ENCODE results near the gene INSR.
"Not testable (repeated sequence)": the region's sequence is repeated elsewhere in the genome, so short reads cannot be mapped to it uniquely, and the experiment has no call there.

The INSR gene

GRCh38 chr19:7147119-7147675, 147.0 kb downstream of the INSR start:
- not testable (repeated sequence) for DNase-seq (ENCODE audit: low read depth in 1 of 2, low spot score in 1 of 2)

DNA sequence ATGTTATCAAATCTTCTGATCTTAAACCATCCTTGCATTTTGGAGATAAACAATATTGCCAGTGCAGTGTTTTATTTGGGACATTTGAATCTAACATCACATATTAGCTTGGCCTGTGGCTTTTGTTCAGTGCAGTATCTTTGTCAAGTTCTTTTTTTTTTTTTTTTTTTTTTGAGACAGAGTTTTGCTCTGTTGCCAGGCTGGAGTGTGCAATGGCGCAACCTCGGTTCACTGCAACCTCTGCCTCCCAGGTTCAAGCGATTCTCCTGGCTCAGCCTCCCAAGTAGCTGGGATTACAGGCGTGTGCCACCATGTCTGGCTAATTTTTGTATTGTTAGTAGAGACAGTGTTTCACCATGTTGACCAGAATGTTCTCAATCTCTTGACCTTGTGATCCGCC, 148.1 kb downstream of the INSR start:
- not testable (repeated sequence) for DNase-seq (ENCODE audit: low read depth in 1 of 2, low spot score in 1 of 2)

DNA sequence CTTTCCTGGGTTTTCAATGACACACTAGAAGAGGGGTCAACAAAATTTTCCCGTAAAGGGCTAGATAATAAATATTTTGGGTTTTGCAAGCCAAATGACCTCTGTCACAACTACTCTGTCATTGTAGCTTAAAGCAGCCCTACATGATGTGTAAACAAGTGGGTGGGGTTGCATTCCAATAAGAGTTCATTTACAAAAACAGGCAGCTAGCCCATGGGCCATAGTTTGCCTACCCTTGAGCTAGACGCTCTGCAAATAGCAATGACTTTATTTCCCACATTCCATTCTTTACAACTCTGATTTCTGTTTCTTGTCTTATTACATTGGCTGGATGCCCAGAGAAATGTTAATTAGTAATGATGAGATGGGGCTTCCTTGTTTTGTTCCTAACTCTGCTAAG, 148.7 kb downstream of the INSR start:
- no peak for DNase-seq (ENCODE audit: low read depth in 1 of 2, low spot score in 1 of 2)

- no peak for DNase-seq (ENCODE audit: low read depth in 1 of 2, low spot score in 1 of 2)
Observed at GRCh38 chr19:7142771-7143170, 151.4 kb downstream of the INSR start.

- DNase-seq (ENCODE audit: low read depth in 1 of 2, low spot score in 1 of 2) = no peak
Observed at GRCh38 chr19:7140137-7140536, 154.1 kb downstream of the INSR start.

- DNase-seq (ENCODE audit: low read depth in 1 of 2, low spot score in 1 of 2) = no peak
Observed at GRCh38 chr19:7139095-7139494, 155.1 kb downstream of the INSR start.

- DNase-seq (ENCODE audit: low read depth in 1 of 2, low spot score in 1 of 2) = no peak
Observed at GRCh38 chr19:7138402-7138801, 155.8 kb downstream of the INSR start.

DNA sequence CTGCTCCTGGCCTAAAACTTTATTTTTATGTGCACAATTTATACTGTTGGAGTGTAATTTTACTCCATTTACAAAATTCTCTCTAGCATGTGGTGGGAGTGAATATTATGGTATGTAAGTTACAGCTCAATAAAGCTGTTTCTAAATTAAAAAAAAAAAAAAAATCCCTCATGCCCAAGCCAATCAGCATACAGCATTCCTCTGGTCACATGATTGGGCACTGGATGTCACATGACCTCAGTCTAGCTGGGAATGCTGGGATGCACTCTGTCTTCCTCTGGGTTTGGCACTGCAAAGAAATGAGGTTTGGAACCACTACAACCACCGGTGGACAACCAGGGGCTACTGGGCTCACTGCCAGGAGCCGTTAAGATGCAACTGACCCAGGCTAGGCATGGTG, 157.1 kb downstream of the INSR start:
- DNase-seq (ENCODE audit: low read depth in 1 of 2, low spot score in 1 of 2) = no peak

DNA sequence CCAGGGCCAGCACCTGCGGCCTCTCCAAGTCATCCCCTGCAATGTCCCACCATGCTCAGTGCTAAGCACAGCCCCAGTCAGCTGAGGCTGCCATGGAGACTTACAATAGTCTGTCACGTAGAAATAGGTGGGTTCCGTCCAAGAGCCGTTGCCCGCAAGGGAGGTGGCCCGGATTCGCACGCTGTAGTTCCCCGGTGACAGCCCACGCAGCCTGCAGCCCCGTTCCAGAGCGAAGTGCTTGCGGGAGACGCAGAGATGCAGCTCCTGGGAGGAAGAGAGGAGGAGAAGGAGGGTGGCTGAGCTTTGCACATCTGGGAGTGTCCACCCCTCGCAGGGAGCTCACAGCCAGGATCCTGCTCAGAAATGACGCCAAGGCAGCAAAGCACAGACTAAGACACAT, 162.2 kb downstream of the INSR start:
- no peak for DNase-seq (ENCODE audit: low read depth in 1 of 2, low spot score in 1 of 2)

- DNase-seq (ENCODE audit: low read depth in 1 of 2, low spot score in 1 of 2) = no peak
Observed at GRCh38 chr19:7130043-7130442, 164.2 kb downstream of the INSR start.

DNA sequence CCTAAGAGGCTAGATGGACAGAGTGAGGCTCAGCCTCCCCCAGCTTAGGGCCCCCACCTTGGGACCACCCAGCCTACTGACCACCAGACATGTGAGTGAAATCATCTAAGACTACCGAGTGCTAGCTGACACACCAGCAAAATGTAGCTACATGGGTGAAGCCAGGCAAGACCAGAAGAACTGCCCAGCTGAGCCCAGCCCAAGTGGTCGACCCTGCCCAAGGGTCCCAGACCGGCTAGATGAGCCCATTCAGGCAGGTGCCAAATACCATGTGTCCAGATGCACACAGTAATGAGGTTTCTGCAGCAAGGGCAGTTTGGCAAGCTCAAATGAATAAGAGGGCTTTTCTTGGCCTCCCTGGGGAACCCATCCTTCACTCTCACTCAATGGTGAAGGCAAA, 168.1 kb downstream of the INSR start:
- no peak for DNase-seq (ENCODE audit: low read depth in 1 of 2, low spot score in 1 of 2)

GRCh38 chr19:7125221-7125620, 169.0 kb downstream of the INSR start:
- no peak for DNase-seq (ENCODE audit: low read depth in 1 of 2, low spot score in 1 of 2)

DNA sequence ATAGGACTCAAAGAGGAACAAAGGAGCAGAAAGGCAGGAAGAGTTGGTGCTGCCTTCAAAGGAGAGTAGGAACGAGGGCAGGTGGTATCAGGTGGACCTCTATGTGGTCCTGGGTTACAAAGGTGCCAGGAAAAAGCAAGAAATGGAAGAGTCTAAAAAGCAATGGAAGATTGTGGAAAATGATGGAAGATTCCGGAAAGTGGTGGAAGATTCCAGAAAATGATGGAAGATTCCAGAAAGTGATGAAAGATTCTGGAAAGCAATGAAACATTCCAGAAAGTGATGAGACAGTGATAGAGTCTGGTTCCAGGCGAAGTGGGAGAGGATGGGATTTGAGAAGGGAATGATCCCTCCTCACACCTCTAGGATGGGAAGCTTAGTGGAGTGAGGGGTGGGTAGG, 169.4 kb downstream of the INSR start:
- no peak for DNase-seq (ENCODE audit: low read depth in 1 of 2, low spot score in 1 of 2)

GRCh38 chr19:7122701-7123100, 171.5 kb downstream of the INSR start:
- no peak for DNase-seq (ENCODE audit: low read depth in 1 of 2, low spot score in 1 of 2)

DNA sequence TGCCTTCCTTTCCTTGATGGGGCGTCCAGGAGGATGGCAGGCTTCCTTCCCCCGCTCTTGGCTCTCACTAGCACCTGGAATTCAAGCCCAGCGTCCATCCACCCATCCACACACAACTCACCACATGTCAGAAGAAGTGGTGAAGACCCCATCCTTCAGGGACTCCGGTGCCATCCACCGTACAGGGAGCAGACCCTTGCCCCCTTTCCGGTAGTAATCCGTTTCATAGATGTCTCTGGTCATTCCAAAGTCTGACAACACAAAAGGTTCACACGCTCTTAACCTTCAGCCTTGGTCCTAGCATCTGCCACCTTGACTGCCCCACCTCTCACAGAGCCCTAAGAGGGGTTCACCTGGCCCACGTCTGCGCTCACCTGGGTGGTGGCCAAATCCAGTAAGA, 173.7 kb downstream of the INSR start:
- no peak for DNase-seq (ENCODE audit: low read depth in 1 of 2, low spot score in 1 of 2)

- DNase-seq (ENCODE audit: low read depth in 1 of 2, low spot score in 1 of 2) = no peak
Observed at GRCh38 chr19:7119582-7119981, 174.6 kb downstream of the INSR start.

- DNase-seq (ENCODE audit: low read depth in 1 of 2, low spot score in 1 of 2) = no peak
Observed at GRCh38 chr19:7117248-7117647, 177.0 kb downstream of the INSR start.

DNA sequence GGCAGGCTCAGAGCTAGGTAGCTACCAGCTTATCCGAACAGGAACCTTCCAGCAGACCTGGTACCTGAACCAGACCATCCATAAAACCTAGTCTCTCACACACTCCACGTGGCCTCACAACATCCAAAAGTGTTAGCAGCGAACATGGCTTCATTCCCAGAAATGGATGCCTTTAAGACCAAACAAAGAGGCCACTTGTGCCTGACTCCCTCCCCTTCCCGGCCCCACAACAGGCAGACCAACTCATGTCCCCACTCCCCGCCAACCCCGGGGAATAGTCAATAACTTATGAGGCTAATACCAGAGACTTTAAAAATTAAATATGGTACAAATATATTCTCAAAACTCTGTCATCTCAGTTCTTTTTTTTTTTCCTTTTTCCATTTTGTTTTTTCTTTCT, 178.5 kb downstream of the INSR start:
- no peak for DNase-seq (ENCODE audit: low read depth in 1 of 2, low spot score in 1 of 2)

GRCh38 chr19:7113233-7113632, 181.0 kb downstream of the INSR start:
- no peak for DNase-seq (ENCODE audit: low read depth in 1 of 2, low spot score in 1 of 2)

DNA sequence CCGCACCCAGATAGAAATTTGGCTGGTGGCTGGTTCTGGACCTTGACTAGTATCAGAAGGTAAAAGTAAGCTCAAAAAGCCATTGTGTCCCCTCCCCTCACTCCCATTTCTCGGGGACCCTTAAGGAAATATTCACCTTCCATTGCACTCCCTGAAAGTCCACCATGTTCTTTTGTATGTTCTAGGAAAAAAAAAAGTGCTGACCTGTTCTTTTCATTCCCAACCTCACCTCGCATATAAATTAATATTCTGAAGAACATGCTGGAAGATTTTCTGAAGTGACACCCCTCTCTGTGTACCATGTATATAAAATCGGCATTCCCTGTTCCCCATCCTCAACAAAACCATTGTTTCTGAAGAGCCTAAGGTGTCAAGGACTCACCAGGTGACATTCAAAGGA, 181.5 kb downstream of the INSR start:
- DNase-seq (ENCODE audit: low read depth in 1 of 2, low spot score in 1 of 2) = no peak

- DNase-seq (ENCODE audit: low read depth in 1 of 2, low spot score in 1 of 2) = no peak
Observed at GRCh38 chr19:7109678-7110289, 184.4 kb downstream of the INSR start.

- no peak for DNase-seq (ENCODE audit: low read depth in 1 of 2, low spot score in 1 of 2)
Observed at GRCh38 chr19:7106711-7107657, 187.2 kb downstream of the INSR start.
